Spleen (tissue), 11 donors: Measurements from ENCODE around the gene HLA-DPA1. TPM values are rescaled to one million over a fixed set of nuclear protein-coding genes. Genes with fewer than 3 reads are reported as not detected.

Source experiments
- DNase-seq: peaks from one replicate; pipeline ENCODE4 v3.0.0-alpha.2; 2020
- H3K27ac ChIP-seq, 8 donors: fragments of 200-600 bp; sonication (generic) in 7 of 8; 1 replicate in 4 of 8; 2 replicates in 4 of 8; pipeline versions ENCODE4 v1.5.0 to v1.8.0; 2016 to 2021; ENCODE audit warnings: inconsistent platforms in 4 of 8, mild to moderate bottlenecking in 4 of 8, moderate library complexity in 1 of 8
- H3K27me3 ChIP-seq, 7 donors: fragments of 200-600 bp; sonication (generic) in 6 of 7; replicated peaks in 1 of 7; 1 replicate in 4 of 7; 2 replicates in 3 of 7; pipeline versions ENCODE4 v1.5.0 to v1.8.0; 2016 to 2021; ENCODE audit warnings: inconsistent platforms in 3 of 7, mild to moderate bottlenecking in 1 of 7
- H3K36me3 ChIP-seq, 6 donors: fragments of 200-600 bp; sonication (generic) in 5 of 6; 1 replicate in 4 of 6; 2 replicates in 2 of 6; pipeline versions ENCODE4 v1.5.0 to v1.8.0; 2016 to 2021; ENCODE audit warnings: inconsistent platforms in 2 of 6
- H3K4me1 ChIP-seq, 6 donors: fragments of 200-600 bp; sonication (generic) in 5 of 6; 1 replicate in 3 of 6; 2 replicates in 3 of 6; pipeline versions ENCODE4 v1.5.0 to v1.8.0; 2016 to 2021; ENCODE audit warnings: inconsistent platforms in 3 of 6
- H3K4me3 ChIP-seq, 8 donors: fragments of 200-600 bp; sonication (generic) in 7 of 8; 1 replicate in 4 of 8; 2 replicates in 4 of 8; pipeline versions ENCODE4 v1.5.0 to v1.8.0; 2016 to 2021; ENCODE audit warnings: inconsistent platforms in 4 of 8, mild to moderate bottlenecking in 4 of 8, moderate library complexity in 2 of 8
- H3K9me3 ChIP-seq, 8 donors: fragments of 200-600 bp; sonication (generic) in 7 of 8; 1 replicate in 4 of 8; 2 replicates in 4 of 8; pipeline versions ENCODE4 v1.5.0 to v1.8.0; 2016 to 2021; ENCODE audit warnings: inconsistent platforms in 4 of 8
- POLR2A ChIP-seq, 3 donors: fragments of 450-650 bp; IDR thresholded peaks; one replicate each; pipeline ENCODE4 v1.5.1; 2017; ENCODE audit warnings: antibody characterized with exemption in 3 of 3, mild to moderate bottlenecking in 1 of 3
- POLR2AphosphoS5 ChIP-seq, 3 donors: sonication (generic); formaldehyde crosslinking; IDR thresholded peaks; one replicate each; pipeline ENCODE4 v1.5.1; 2017; ENCODE audit warnings: antibody characterized with exemption in 3 of 3
- WGBS, 5 donors: extraction: QIAGEN DNeasy Blood & Tissue Kit in 3 of 5; methylation state at CpG; one replicate each; pipeline versions ENCODE4 v1.1.5 to v1.1.7; 2013 to 2018; 5-methylcytosine and 5-hydroxymethylcytosine counted together
- intact Hi-C: fragments of 100-400 bp; cut with DNase I; formaldehyde crosslinking; loops from one replicate; pipeline ENCODE4 v1.15.0; 2023; ENCODE audit warnings: low total_unique reads
- polyA plus RNA-seq, 3 donors: library from polyadenylated mRNA; stranded (reverse); fragments of 200-250 nt; gene quantifications; one replicate each; pipeline ENCODE4 v1.2.1, GENCODE V29; 2013
- total RNA-seq, 7 donors: library from RNA; depleted of rRNA in 3 of 7; stranded (reverse); fragments of >200 nt in 3 of 7; fragmentation: NEBNext Ultra II Directional in 4 of 7; extraction: Animal tissue kit (Norgen Biotek cat#: 25700) in 4 of 7; gene quantifications; one replicate each; pipeline versions ENCODE4 v1.1.0 to v1.2.1, GENCODE V29; 2016 to 2021
- TF ChIP-seq, protein P1 (sequence below), 11 experiments: fragments of 200-600 bp in 7 of 11; fragments of 450-650 bp in 4 of 11; sonication (generic) in 4 of 11; IDR thresholded peaks in 8 of 11; conservative IDR thresholded peaks in 3 of 11; 1 replicate in 7 of 11; 2 replicates in 4 of 11; pipeline versions ENCODE4 v1.4.0 to v1.8.0; 2016 to 2021; ENCODE audit warnings: antibody characterized with exemption in 11 of 11, inconsistent platforms in 4 of 11, mild to moderate bottlenecking in 1 of 11
- donor health status: healthy with polysubstance abuse.
- donor health status: DM: no; HTN: no; CAD: no; lungs with moderate emphysema.
- donor health status: DM: no; HTN: no; CAD: no.
- donor health status: Bipolar disorder and iron deficiency.
- donor health status: healthy.
- donor health status: DM: no; HTN: no; CAD: no.
- donor health status: DM: yes; HTN: yes; CAD: no.

The HLA-DPA1 gene
- total and polyA plus RNA-seq, 10 donors, result 253 to 621 (median 494) TPM

DNA sequence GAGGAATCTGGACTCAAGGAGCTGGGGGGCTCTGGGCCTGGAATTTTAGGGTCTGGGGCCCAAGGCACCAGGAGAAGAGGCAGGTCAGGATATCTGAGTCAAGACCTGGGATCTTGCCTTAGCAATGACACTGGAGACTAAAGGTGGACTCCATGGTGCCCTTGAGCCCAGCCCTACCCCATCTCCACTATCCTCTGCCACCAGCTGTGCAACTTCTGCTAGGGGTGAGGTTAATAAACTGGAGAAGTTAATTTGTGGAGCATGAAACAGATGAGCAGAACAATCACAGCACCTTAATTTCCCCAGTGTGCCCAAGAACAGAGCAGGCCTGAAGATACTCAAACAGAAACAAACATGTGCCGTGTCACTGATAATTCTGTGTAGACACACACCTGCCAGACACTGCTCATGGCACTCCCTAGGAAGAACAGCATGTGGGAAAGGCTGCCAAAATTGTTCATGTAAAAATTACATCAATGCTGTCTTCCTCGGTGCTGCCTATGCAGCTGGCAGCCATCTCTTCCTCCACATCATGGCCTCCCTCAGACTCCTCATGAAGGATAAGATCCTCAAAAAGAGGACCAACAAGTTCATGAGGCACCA lies 5.6 kb upstream of the HLA-DPA1 start:
- peak overlapping the region in 4 of 8 donors; percentile 38 to 78 (median 61) for H3K4me3 ChIP-seq
- intact Hi-C loops, result no loop called here
- no peak for DNase-seq
- H3K9me3 ChIP-seq, result no peaks in the 10 kb centered on the region
- peaks cover 0 to 52% (median 14%) of the 10 kb centered on the region in 6 donors for H3K36me3 ChIP-seq
- whole genome bisulfite sequencing, 5 donors, result 58 to 74% (median 65%) methylated on average over 2 of the region's 2 CpGs
- H3K27me3 ChIP-seq, result no peaks in the 10 kb centered on the region
- no peak for TF ChIP-seq POLR2A (IDR thresholded peaks at IDR 0.05)
- TF ChIP-seq, protein P1, sequence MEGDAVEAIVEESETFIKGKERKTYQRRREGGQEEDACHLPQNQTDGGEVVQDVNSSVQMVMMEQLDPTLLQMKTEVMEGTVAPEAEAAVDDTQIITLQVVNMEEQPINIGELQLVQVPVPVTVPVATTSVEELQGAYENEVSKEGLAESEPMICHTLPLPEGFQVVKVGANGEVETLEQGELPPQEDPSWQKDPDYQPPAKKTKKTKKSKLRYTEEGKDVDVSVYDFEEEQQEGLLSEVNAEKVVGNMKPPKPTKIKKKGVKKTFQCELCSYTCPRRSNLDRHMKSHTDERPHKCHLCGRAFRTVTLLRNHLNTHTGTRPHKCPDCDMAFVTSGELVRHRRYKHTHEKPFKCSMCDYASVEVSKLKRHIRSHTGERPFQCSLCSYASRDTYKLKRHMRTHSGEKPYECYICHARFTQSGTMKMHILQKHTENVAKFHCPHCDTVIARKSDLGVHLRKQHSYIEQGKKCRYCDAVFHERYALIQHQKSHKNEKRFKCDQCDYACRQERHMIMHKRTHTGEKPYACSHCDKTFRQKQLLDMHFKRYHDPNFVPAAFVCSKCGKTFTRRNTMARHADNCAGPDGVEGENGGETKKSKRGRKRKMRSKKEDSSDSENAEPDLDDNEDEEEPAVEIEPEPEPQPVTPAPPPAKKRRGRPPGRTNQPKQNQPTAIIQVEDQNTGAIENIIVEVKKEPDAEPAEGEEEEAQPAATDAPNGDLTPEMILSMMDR (IDR thresholded peaks at IDR 0.05 in 8 of 11, conservative IDR thresholded peaks at IDR 0.05 in 3 of 11), result no peak
- peak in 1 of 3 donors; percentile 2 for TF ChIP-seq POLR2AphosphoS5 (IDR thresholded peaks at IDR 0.05)
- peaks cover 13 to 95% (median 71%) of the 10 kb centered on the region in 6 donors for H3K4me1 ChIP-seq
- peak overlapping the region in 6 of 8 donors; percentile 16 to 97 (median 92) for H3K27ac ChIP-seq

DNA sequence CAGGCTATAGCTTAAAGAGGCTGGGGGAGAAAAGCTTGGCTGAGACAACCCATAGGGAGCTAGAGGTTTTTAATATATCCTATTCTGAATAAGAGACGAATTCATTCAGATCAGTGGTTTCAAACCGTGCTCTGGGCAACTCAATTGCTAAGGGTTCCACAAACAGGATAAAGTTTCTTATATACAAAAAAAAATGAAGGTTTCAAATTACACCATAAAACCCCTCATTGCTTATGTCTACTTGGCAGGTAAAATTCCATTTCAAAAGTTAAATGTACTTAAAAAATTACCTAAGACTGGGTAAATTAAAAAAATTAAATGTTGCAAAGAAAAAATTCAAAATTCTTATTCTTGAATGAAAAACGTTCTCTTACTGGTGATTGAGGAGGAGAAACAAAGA lies 5.0 kb upstream of the HLA-DPA1 start:
- intact Hi-C loops, result no loop called here
- Histone ChIP-seq H3K4me1 (peaks cover 13 to 95% (median 76%) of the 10 kb centered on the region in 6 donors), H3K36me3 (peaks cover 0 to 46% (median 8%) of the 10 kb centered on the region in 6 donors), H3K27ac (peak overlapping the region in 7 of 8 donors; percentile 16 to 97 (median 90)), H3K9me3 (no peaks in the 10 kb centered on the region), H3K4me3 (peak overlapping the region in 7 of 8 donors; percentile 15 to 78 (median 60)), H3K27me3 (no peaks in the 10 kb centered on the region)
- no peak for DNase-seq
- TF ChIP-seq POLR2AphosphoS5 (IDR thresholded peaks at IDR 0.05) (no peak), POLR2A (IDR thresholded peaks at IDR 0.05) (no peak)
- TF ChIP-seq, protein P1 (IDR thresholded peaks at IDR 0.05 in 8 of 11, conservative IDR thresholded peaks at IDR 0.05 in 3 of 11), result no peak
- WGBS, 5 donors, result 59 to 78% (median 70%) methylated on average over 3 of the region's 3 CpGs

DNA sequence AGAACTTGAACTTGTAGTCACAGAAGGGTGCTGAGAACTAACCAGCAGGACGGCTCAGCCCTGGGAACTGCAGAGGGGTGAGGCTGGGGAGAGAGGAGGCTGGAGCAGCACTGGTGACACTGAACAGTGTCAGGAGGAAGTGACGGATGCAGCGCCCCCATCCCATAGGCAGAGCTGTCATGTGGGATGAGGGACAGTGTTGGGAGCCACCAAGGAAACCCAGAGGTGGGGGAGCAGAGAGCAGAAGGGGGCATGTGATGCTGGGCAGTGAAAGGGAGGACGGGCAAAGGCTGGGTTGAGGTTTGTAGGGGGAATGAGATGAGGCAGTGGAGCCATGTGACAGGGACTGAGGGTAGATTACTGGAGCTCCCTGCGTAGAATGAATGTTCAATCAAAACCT lies 4.5 kb upstream of the HLA-DPA1 start:
- peak overlapping the region in 7 of 8 donors; percentile 47 to 97 (median 90) for H3K27ac ChIP-seq
- TF ChIP-seq POLR2AphosphoS5 (IDR thresholded peaks at IDR 0.05), result peak; percentile 18 to 78 (median 27)
- TF ChIP-seq POLR2A (IDR thresholded peaks at IDR 0.05), result no peak
- H3K27me3 ChIP-seq, result no peaks in the 10 kb centered on the region
- peak overlapping the region in 7 of 8 donors; percentile 15 to 78 (median 60) for H3K4me3 ChIP-seq
- intact Hi-C loops, result no loop called here
- H3K36me3 ChIP-seq, result peaks cover 0 to 41% (median 4%) of the 10 kb centered on the region in 6 donors
- H3K9me3 ChIP-seq, result no peaks in the 10 kb centered on the region
- DNase-seq, result peak; percentile 82
- peaks cover 10 to 95% (median 73%) of the 10 kb centered on the region in 6 donors for H3K4me1 ChIP-seq
- 31 to 48% (median 45%) methylated on average over 5 of the region's 5 CpGs for WGBS, 5 donors

- H3K27me3 ChIP-seq, result no peaks in the 10 kb centered on the region
- DNase-seq, result no peak
- H3K36me3 ChIP-seq, result peaks cover 0 to 33% (median 2%) of the 10 kb centered on the region in 6 donors
- H3K27ac ChIP-seq, result peak overlapping the region; percentile 89 to 97 (median 94)
- H3K4me1 ChIP-seq, result peaks cover 8 to 95% (median 75%) of the 10 kb centered on the region in 6 donors
- peak overlapping the region; percentile 52 to 78 (median 62) for H3K4me3 ChIP-seq
- intact Hi-C loops, result no loop called here
- no peaks in the 10 kb centered on the region for H3K9me3 ChIP-seq
- 13 to 33% (median 15%) methylated on average over 3 of the region's 3 CpGs for WGBS, 5 donors
- TF ChIP-seq POLR2A (IDR thresholded peaks at IDR 0.05) (no peak), POLR2AphosphoS5 (IDR thresholded peaks at IDR 0.05) (peak in 1 of 3 donors; percentile 28)
These were observed 3.0 kb upstream of the HLA-DPA1 start for GRCh38 chr6:33076406-33076934.
